GM19035 (cell line): Measurements from ENCODE around the gene CRACR2A.

ENCODE experiments used
- ATAC-seq: cut with Tn5 transposase; IDR thresholded peaks from one replicate; pipeline ENCODE4 v1.9.1; 2021; ENCODE audit not compliant: unreplicated experiment

The CRACR2A gene

DNA sequence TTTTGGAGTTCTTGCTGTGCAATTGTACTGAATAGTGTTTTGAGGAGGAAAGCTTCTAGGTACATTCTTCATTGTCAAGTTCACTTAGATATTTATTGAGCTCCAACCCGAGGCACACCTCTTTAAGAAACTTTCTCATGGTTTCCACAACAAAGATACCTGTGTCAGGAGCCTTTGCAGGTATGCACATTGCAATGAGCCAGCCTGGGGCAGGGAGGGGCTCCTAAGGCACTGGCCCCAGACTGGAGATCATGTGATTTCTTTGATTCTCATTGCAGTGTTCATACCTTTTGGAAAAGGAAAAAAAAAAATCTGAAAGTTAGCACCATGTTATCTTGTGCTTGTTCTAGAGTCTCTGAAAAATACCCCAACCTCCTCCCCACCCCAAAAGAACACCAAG, 181.6 kb downstream of the CRACR2A start:
- ATAC-seq, result no peak

DNA sequence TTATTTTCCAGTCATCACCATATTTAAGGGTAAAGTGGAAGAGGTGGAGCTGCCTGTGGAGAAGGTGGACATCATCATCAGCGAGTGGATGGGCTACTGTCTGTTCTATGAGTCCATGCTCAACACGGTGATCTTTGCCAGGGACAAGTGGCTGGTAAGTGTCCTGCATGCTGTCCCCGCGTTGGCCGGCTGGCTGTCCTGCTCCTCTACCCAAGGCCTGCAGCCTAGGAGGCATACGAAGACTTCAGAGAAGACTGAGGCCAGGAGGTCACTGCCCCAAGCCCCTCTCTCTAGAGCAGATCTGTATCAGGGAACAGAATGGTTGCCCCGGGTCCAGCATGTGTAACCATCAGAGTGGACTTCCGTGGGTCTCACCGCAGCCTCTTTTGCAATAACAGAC, 184.2 kb downstream of the CRACR2A start:
- ATAC-seq, result no peak

DNA sequence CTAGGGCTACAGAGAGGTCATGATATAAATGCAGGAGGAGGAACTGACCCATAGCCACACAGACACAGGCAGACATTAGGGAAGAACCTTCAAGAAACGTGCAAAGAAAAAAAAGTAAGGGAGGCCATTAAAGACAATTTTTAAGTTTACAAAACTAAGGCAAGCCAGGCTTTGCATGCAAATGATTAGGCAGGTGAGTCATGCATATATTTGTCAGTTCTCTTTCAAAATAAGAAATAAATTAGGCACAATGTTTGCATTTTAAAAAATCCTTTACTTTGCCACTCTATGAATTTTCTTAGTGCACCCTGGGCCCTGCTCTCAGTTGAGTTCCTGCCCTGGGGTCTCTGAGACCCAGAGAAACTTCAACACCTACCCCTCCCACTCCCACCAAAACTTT, 186.9 kb downstream of the CRACR2A start:
- ATAC-seq, result no peak
